ENCODE results near the gene NAA20.

DNA sequence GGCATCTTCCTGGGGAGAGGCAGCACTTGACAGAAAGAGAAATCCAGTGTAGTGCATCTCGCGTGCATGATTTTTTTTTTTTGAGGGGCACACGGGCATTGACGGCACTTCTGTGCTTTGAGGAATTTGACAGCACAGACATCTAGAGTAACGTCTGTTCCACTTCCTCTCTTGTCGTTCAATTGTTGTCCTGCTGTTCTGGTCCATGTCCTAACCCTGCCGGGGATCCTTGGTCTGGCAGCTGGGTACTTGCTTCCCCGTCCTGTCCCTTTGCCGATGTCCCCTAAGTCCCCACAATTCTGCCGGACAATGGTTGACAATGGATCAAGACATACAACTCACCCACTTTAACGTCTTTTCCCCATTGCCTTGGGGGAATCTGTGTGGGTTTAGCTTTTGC is 46.0 kb upstream of the NAA20 start:
- TF ChIP-seq, protein P1, sequence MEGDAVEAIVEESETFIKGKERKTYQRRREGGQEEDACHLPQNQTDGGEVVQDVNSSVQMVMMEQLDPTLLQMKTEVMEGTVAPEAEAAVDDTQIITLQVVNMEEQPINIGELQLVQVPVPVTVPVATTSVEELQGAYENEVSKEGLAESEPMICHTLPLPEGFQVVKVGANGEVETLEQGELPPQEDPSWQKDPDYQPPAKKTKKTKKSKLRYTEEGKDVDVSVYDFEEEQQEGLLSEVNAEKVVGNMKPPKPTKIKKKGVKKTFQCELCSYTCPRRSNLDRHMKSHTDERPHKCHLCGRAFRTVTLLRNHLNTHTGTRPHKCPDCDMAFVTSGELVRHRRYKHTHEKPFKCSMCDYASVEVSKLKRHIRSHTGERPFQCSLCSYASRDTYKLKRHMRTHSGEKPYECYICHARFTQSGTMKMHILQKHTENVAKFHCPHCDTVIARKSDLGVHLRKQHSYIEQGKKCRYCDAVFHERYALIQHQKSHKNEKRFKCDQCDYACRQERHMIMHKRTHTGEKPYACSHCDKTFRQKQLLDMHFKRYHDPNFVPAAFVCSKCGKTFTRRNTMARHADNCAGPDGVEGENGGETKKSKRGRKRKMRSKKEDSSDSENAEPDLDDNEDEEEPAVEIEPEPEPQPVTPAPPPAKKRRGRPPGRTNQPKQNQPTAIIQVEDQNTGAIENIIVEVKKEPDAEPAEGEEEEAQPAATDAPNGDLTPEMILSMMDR (IDR thresholded peaks at IDR 0.05; ENCODE audit: insufficient read depth, low read length), result no peak
- TF ChIP-seq, protein P2, sequence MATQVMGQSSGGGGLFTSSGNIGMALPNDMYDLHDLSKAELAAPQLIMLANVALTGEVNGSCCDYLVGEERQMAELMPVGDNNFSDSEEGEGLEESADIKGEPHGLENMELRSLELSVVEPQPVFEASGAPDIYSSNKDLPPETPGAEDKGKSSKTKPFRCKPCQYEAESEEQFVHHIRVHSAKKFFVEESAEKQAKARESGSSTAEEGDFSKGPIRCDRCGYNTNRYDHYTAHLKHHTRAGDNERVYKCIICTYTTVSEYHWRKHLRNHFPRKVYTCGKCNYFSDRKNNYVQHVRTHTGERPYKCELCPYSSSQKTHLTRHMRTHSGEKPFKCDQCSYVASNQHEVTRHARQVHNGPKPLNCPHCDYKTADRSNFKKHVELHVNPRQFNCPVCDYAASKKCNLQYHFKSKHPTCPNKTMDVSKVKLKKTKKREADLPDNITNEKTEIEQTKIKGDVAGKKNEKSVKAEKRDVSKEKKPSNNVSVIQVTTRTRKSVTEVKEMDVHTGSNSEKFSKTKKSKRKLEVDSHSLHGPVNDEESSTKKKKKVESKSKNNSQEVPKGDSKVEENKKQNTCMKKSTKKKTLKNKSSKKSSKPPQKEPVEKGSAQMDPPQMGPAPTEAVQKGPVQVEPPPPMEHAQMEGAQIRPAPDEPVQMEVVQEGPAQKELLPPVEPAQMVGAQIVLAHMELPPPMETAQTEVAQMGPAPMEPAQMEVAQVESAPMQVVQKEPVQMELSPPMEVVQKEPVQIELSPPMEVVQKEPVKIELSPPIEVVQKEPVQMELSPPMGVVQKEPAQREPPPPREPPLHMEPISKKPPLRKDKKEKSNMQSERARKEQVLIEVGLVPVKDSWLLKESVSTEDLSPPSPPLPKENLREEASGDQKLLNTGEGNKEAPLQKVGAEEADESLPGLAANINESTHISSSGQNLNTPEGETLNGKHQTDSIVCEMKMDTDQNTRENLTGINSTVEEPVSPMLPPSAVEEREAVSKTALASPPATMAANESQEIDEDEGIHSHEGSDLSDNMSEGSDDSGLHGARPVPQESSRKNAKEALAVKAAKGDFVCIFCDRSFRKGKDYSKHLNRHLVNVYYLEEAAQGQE (IDR thresholded peaks at IDR 0.05; ENCODE audit: insufficient replicate concordance, low read depth), result no peak
- no peak for TF ChIP-seq POLR2AphosphoS5 (IDR thresholded peaks at IDR 0.05; ENCODE audit: low read depth)
